NCI-H748 (cell line): ENCODE data around the gene TBKBP1.

ENCODE experiments used
- DNase-seq: peaks from one replicate; lab custom pipeline; 2025; ENCODE audit not compliant: unreplicated experiment; lab: John Stamatoyannopoulos, UW

Gene TBKBP1

GRCh38 chr17:47760409-47761140 is 66.6 kb downstream of the TBKBP1 start:
- DNase-seq: no peak
